Panc1 (cell line): ENCODE data around the gene RASSF8.

Source experiments
- CTCF ChIP-seq: fragments of 450-650 bp; IDR thresholded peaks from 2 replicates; pipeline ENCODE4 v1.5.1; 2017; ENCODE audit warnings: mild to moderate bottlenecking
- POLR2AphosphoS5 ChIP-seq: IDR thresholded peaks from 2 replicates; pipeline ENCODE4 v1.6.1; 2012; ENCODE audit warnings: mild to moderate bottlenecking, low read depth, low read length, moderate library complexity
- REST ChIP-seq, 2 experiments: IDR thresholded peaks; 2 replicates each; pipeline ENCODE4 v1.6.1; 2011 to 2012; ENCODE audit warnings: low read depth in 2 of 2, control low read depth in 1 of 2, low read length in 1 of 2, mild to moderate bottlenecking in 1 of 2, moderate library complexity in 1 of 2; ENCODE audit not compliant: insufficient read depth in 1 of 2
- TCF7L2 ChIP-seq: IDR thresholded peaks from 2 replicates; pipeline ENCODE4 v1.6.1; 2011; ENCODE audit warnings: mild to moderate bottlenecking, low read depth, low read length, inconsistent platforms

- no peak for TF ChIP-seq TCF7L2
- no peak for TF ChIP-seq CTCF
- TF ChIP-seq REST (IDR thresholded peaks at IDR 0.05; ENCODE audit: insufficient read depth in 1 of 2, low read depth in 2 of 2, low read length in 1 of 2), result no peak
- TF ChIP-seq POLR2AphosphoS5, result no peak
Observed at GRCh38 chr12:25942709-25943108, 15.8 kb upstream of the RASSF8 start.
